Measurements from ENCODE around the gene FOXL1. TPM values are rescaled to one million over a fixed set of nuclear protein-coding genes. Genes with fewer than 3 reads are reported as not detected.
A peak's percentile ranks its signal among the peaks of the same experiment; 100 is the strongest.

Gene FOXL1
- total RNA-seq, 4 donors from 2014 or later = 0.45 to 1.9 (median 1.1) TPM

- peak overlapping the region; percentile 28 to 57 (median 45) for H3K27ac ChIP-seq
- H3K4me1 ChIP-seq = peaks cover 4 to 9% of the 10 kb centered on the region in 2 donors
- WGBS, 2 donors = 67 to 94% methylated on average over 8 of the region's 8 CpGs
- H3K9me3 ChIP-seq = no peaks in the 10 kb centered on the region
- H3K27me3 ChIP-seq = no peaks in the 10 kb centered on the region
- no peak overlapping the region for H3K4me3 ChIP-seq (replicated peaks in 1 of 3)
- peak in 1 of 2 donors; percentile 26 for DNase-seq
- peaks cover 9 to 12% of the 10 kb centered on the region in 2 donors for H3K36me3 ChIP-seq
- TF ChIP-seq, protein P1, sequence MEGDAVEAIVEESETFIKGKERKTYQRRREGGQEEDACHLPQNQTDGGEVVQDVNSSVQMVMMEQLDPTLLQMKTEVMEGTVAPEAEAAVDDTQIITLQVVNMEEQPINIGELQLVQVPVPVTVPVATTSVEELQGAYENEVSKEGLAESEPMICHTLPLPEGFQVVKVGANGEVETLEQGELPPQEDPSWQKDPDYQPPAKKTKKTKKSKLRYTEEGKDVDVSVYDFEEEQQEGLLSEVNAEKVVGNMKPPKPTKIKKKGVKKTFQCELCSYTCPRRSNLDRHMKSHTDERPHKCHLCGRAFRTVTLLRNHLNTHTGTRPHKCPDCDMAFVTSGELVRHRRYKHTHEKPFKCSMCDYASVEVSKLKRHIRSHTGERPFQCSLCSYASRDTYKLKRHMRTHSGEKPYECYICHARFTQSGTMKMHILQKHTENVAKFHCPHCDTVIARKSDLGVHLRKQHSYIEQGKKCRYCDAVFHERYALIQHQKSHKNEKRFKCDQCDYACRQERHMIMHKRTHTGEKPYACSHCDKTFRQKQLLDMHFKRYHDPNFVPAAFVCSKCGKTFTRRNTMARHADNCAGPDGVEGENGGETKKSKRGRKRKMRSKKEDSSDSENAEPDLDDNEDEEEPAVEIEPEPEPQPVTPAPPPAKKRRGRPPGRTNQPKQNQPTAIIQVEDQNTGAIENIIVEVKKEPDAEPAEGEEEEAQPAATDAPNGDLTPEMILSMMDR (IDR thresholded peaks at IDR 0.05) = no peak
- TF ChIP-seq POLR2A (IDR thresholded peaks at IDR 0.05) = no peak
- intact Hi-C loops (cut with DNase I) = no loop called here
These were observed 31.7 kb upstream of the FOXL1 start for GRCh38 chr16:86546638-86547013.

DNA sequence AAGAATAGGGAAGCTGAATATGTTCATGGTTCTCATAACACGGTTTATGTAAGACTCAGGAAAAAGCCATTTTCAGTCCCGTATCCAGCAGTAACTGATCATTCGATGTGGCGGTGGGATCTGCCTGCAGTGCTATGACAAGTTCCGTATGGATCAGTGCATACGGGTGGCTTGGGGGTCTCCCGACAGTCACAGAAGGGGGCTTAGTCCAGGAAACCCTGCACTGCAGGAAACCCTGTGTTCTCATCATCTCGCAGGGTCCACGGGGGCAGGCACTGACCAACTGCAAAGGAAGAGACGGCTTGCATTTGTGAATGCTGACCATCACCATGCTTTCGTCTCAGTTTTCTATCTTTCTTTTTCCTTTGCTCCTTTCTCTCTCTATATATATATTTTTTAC, 31.1 kb upstream of the FOXL1 start:
- 96 to 99% methylated on average over 11 of the region's 11 CpGs for WGBS, 2 donors
- Histone ChIP-seq H3K27ac (no peak overlapping the region), H3K4me1 (peaks cover 4 to 9% of the 10 kb centered on the region in 2 donors), H3K36me3 (peaks cover 3 to 5% of the 10 kb centered on the region in 2 donors), H3K27me3 (no peaks in the 10 kb centered on the region), H3K9me3 (no peaks in the 10 kb centered on the region), H3K4me3 (replicated peaks in 1 of 3) (no peak overlapping the region)
- intact Hi-C loops (cut with DNase I) = no loop called here
- no peak for TF ChIP-seq POLR2A (IDR thresholded peaks at IDR 0.05)
- TF ChIP-seq, protein P1 (IDR thresholded peaks at IDR 0.05) = no peak
- no peak for DNase-seq

- Histone ChIP-seq H3K4me3 (replicated peaks in 1 of 3) (no peak overlapping the region), H3K27ac (no peak overlapping the region), H3K4me1 (peaks cover 8 to 9% of the 10 kb centered on the region in 2 donors), H3K9me3 (no peaks in the 10 kb centered on the region), H3K36me3 (peaks cover 3 to 4% of the 10 kb centered on the region in 2 donors), H3K27me3 (no peaks in the 10 kb centered on the region)
- TF ChIP-seq, protein P1 (IDR thresholded peaks at IDR 0.05) = no peak
- TF ChIP-seq POLR2A (IDR thresholded peaks at IDR 0.05) = no peak
- 78 to 85% methylated on average over 7 to 8 of the region's 8 CpGs for WGBS, 2 donors
- intact Hi-C loops (cut with DNase I) = no loop called here
- DNase-seq = no peak
These were observed 29.1 kb upstream of the FOXL1 start for GRCh38 chr16:86549076-86549892.

- Histone ChIP-seq H3K4me3 (replicated peaks in 1 of 3) (no peak overlapping the region), H3K4me1 (peaks cover 9 to 13% of the 10 kb centered on the region in 2 donors), H3K36me3 (peaks cover under 1 to 3% of the 10 kb centered on the region in 2 donors), H3K27me3 (no peaks in the 10 kb centered on the region), H3K27ac (no peak overlapping the region), H3K9me3 (no peaks in the 10 kb centered on the region)
- WGBS, 2 donors = 80 to 95% methylated on average over 2 to 7 of the region's 7 CpGs
- DNase-seq = no peak
- intact Hi-C loops (cut with DNase I) = no loop called here
- TF ChIP-seq POLR2A (IDR thresholded peaks at IDR 0.05) = no peak
- TF ChIP-seq, protein P1 (IDR thresholded peaks at IDR 0.05) = no peak
These were observed 28.5 kb upstream of the FOXL1 start for GRCh38 chr16:86549893-86550190.

DNA sequence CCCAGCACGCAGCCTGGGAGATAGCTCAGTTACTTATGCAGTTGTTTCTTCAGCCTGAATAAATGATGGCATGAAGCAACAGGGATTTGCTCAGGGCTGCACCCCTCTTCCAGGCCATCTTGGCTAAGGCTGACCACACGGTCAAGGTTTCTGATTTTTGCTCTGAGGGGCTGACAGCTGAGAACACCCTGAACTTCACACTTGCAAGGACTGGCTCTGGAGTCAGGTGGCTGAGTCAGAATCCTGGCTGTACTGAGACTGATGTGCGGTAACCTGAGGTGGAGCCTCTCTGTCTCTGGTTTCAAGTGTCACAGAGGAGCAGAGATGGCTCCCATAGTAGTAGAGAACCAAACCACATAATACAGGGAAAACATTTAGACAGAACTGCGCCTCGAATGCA, 28.1 kb upstream of the FOXL1 start:
- intact Hi-C loops (cut with DNase I) = no loop called here
- 87 to 95% methylated on average over 4 to 5 of the region's 5 CpGs for WGBS, 2 donors
- no peaks in the 10 kb centered on the region for H3K9me3 ChIP-seq
- no peak for DNase-seq
- no peak overlapping the region for H3K4me3 ChIP-seq (replicated peaks in 1 of 3)
- no peak for TF ChIP-seq POLR2A (IDR thresholded peaks at IDR 0.05)
- TF ChIP-seq, protein P1 (IDR thresholded peaks at IDR 0.05) = no peak
- H3K4me1 ChIP-seq = peaks cover 9 to 14% of the 10 kb centered on the region in 2 donors
- no peak overlapping the region for H3K27ac ChIP-seq
- no peaks in the 10 kb centered on the region for H3K27me3 ChIP-seq
- peaks cover 0 to 3% of the 10 kb centered on the region in 2 donors for H3K36me3 ChIP-seq
